Measurements from ENCODE around the gene PSME3.
"Not testable (repeated sequence)": the region's sequence is repeated elsewhere in the genome, so short reads cannot be mapped to it uniquely, and the experiment has no call there.

Gene PSME3

GRCh38 chr17:42850954-42851353, 17.8 kb downstream of the PSME3 start, which contains the start of gene AOC3:
Gene AOC3, plus strand, starts transcription at chr17:42851199. Its CDS starts 145 bp downstream, at chr17:42851344.
- no peak for TF ChIP-seq CTCF (IDR thresholded peaks at IDR 0.05; ENCODE audit: borderline replicate concordance, insufficient read depth, low read depth, low read length)
- no peak within 1 kb of the TSS for H3K4me3 ChIP-seq (ENCODE audit: low read depth, low read length)

GRCh38 chr17:42851371-42852240, 18.4 kb downstream of the PSME3 start:
- not testable (repeated sequence) for H3K4me3 ChIP-seq (ENCODE audit: low read depth, low read length)

GRCh38 chr17:42852351-42852750, 19.2 kb downstream of the PSME3 start:
- TF ChIP-seq CTCF (IDR thresholded peaks at IDR 0.05; ENCODE audit: borderline replicate concordance, insufficient read depth, low read depth, low read length) = no peak
- H3K4me3 ChIP-seq (ENCODE audit: low read depth, low read length) = no peak overlapping the region

- H3K4me3 ChIP-seq (ENCODE audit: low read depth, low read length) = no peak overlapping the region
- TF ChIP-seq CTCF (IDR thresholded peaks at IDR 0.05; ENCODE audit: borderline replicate concordance, insufficient read depth, low read depth, low read length) = no peak
Measured at GRCh38 chr17:42853004-42853403, 19.8 kb downstream of the PSME3 start.

GRCh38 chr17:42853597-42853967, 20.4 kb downstream of the PSME3 start:
- H3K4me3 ChIP-seq (ENCODE audit: low read depth, low read length) = no peak overlapping the region
- no peak for TF ChIP-seq CTCF (IDR thresholded peaks at IDR 0.05; ENCODE audit: borderline replicate concordance, insufficient read depth, low read depth, low read length)

GRCh38 chr17:42853968-42854790, 21.0 kb downstream of the PSME3 start:
- TF ChIP-seq CTCF (IDR thresholded peaks at IDR 0.05; ENCODE audit: borderline replicate concordance, insufficient read depth, low read depth, low read length) = no peak
- H3K4me3 ChIP-seq (ENCODE audit: low read depth, low read length) = no peak overlapping the region

GRCh38 chr17:42855048-42855596, 21.9 kb downstream of the PSME3 start:
- H3K4me3 ChIP-seq (ENCODE audit: low read depth, low read length) = no peak overlapping the region
- TF ChIP-seq CTCF (IDR thresholded peaks at IDR 0.05; ENCODE audit: borderline replicate concordance, insufficient read depth, low read depth, low read length) = no peak

- H3K4me3 ChIP-seq (ENCODE audit: low read depth, low read length) = not testable (repeated sequence)
Measured at GRCh38 chr17:42856093-42856492, 22.9 kb downstream of the PSME3 start.

GRCh38 chr17:42856516-42856915, 23.3 kb downstream of the PSME3 start:
- not testable (repeated sequence) for H3K4me3 ChIP-seq (ENCODE audit: low read depth, low read length)
